Sigmoid colon (tissue), 7 donors: ENCODE results near the gene SERPIND1. TPM values are rescaled to one million over a fixed set of nuclear protein-coding genes. Genes with fewer than 3 reads are reported as not detected.

Experiments used
- DNase-seq: peaks from one replicate; pipeline ENCODE4 v3.0.0-alpha.2; 2019
- H3K27ac ChIP-seq, 4 donors: fragments of 200-600 bp; sonication (generic); one replicate each; pipeline ENCODE4 v1.5.1; 2016 to 2019; ENCODE audit warnings: mild to moderate bottlenecking in 1 of 4
- H3K27me3 ChIP-seq, 3 donors: fragments of 200-600 bp; sonication (generic); one replicate each; pipeline ENCODE4 v1.5.1; 2019; ENCODE audit warnings: mild to moderate bottlenecking in 1 of 3
- H3K36me3 ChIP-seq, 4 donors: fragments of 200-600 bp; sonication (generic); one replicate each; pipeline ENCODE4 v1.5.1; 2016 to 2019
- H3K4me1 ChIP-seq, 4 donors: fragments of 200-600 bp; sonication (generic); one replicate each; pipeline ENCODE4 v1.5.1; 2017 to 2019
- H3K4me3 ChIP-seq, 4 donors: fragments of 200-600 bp; sonication (generic); one replicate each; pipeline ENCODE4 v1.5.1; 2017 to 2019; ENCODE audit warnings: mild to moderate bottlenecking in 2 of 4, moderate library complexity in 1 of 4
- H3K9me3 ChIP-seq, 4 donors: fragments of 200-600 bp in 3 of 4; sonication (generic) in 3 of 4; one replicate each; pipeline versions ENCODE4 v1.5.1 to v1.6.1; 2013 to 2019
- EP300 ChIP-seq, 4 donors: sonication (generic); formaldehyde crosslinking; IDR thresholded peaks; one replicate each; pipeline ENCODE4 v1.6.1; 2017; ENCODE audit warnings: antibody characterized with exemption in 4 of 4
- POLR2A ChIP-seq, 2 donors: fragments of 450-650 bp; IDR thresholded peaks; one replicate each; pipeline ENCODE4 v1.6.1; 2016; ENCODE audit warnings: antibody characterized with exemption in 2 of 2, mild to moderate bottlenecking in 2 of 2, moderate library complexity in 2 of 2
- POLR2AphosphoS5 ChIP-seq, 4 donors: sonication (generic); formaldehyde crosslinking; IDR thresholded peaks; one replicate each; pipeline ENCODE4 v1.6.1; 2017; ENCODE audit warnings: antibody characterized with exemption in 4 of 4
- WGBS, 2 donors: extraction: QIAGEN DNeasy Blood & Tissue Kit; methylation state at CpG; one replicate each; pipeline ENCODE4 v1.1.7; 2013; 5-methylcytosine and 5-hydroxymethylcytosine counted together
- intact Hi-C: fragments of 100-400 bp; cut with DNase I; formaldehyde crosslinking; loops from one replicate; pipeline ENCODE4 v1.15.1; 2023
- polyA plus RNA-seq, 3 donors: library from polyadenylated mRNA; stranded (reverse); fragments of 200-250 nt; gene quantifications; one replicate each; pipeline ENCODE4 v1.2.3, GENCODE V29; 2013
- total RNA-seq, 4 donors: library from RNA; depleted of rRNA; stranded (reverse); fragments of >200 nt; gene quantifications; one replicate each; pipeline ENCODE4 v1.1.0, GENCODE V29; 2016
- TF ChIP-seq, protein P1 (sequence below), 4 experiments: fragments of 450-650 bp in 3 of 4; fragments of 200-600 bp in 1 of 4; IDR thresholded peaks; one replicate each; pipeline ENCODE4 v1.5.1; 2016 to 2019; ENCODE audit warnings: antibody characterized with exemption in 4 of 4, mild to moderate bottlenecking in 3 of 4, moderate library complexity in 2 of 4
- donor health status: healthy with polysubstance abuse.
- donor health status: Bipolar disorder and iron deficiency.
- donor health status: healthy.

Gene SERPIND1
- total and polyA plus RNA-seq, 7 donors: 0.04 TPM; not detected in 6

DNA sequence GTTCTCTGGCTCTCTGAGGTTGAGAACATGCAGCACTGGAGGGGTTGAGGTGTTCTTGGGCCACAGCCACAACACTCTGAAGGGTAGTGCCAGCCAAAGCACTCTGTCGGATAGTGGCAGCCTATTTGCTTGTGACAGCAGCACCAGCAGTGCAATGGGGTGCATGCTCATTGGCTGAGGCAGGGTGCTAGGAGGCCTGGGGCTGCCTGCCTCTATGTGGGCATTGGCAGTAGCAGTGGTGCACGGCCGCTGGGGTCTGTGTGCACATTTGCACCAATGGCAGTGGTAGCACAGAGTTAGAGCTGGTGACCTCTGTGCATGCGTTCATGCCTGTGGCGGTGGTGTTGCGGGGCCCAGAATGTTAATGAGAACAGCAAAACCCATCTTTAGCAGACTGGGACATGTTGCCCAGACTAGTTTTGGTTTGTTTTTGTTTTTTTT, 59.3 kb downstream of the SERPIND1 start:
- no peaks in the 10 kb centered on the region for H3K9me3 ChIP-seq
- no peaks in the 10 kb centered on the region for H3K27me3 ChIP-seq
- TF ChIP-seq POLR2AphosphoS5 (IDR thresholded peaks at IDR 0.05) (no peak), POLR2A (IDR thresholded peaks at IDR 0.05) (no peak), EP300 (IDR thresholded peaks at IDR 0.05) (no peak)
- TF ChIP-seq, protein P1, sequence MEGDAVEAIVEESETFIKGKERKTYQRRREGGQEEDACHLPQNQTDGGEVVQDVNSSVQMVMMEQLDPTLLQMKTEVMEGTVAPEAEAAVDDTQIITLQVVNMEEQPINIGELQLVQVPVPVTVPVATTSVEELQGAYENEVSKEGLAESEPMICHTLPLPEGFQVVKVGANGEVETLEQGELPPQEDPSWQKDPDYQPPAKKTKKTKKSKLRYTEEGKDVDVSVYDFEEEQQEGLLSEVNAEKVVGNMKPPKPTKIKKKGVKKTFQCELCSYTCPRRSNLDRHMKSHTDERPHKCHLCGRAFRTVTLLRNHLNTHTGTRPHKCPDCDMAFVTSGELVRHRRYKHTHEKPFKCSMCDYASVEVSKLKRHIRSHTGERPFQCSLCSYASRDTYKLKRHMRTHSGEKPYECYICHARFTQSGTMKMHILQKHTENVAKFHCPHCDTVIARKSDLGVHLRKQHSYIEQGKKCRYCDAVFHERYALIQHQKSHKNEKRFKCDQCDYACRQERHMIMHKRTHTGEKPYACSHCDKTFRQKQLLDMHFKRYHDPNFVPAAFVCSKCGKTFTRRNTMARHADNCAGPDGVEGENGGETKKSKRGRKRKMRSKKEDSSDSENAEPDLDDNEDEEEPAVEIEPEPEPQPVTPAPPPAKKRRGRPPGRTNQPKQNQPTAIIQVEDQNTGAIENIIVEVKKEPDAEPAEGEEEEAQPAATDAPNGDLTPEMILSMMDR (IDR thresholded peaks at IDR 0.05): no peak
- no peak overlapping the region for H3K27ac ChIP-seq
- DNase-seq: no peak
- 97 to 98% methylated on average over 6 of the region's 6 CpGs for WGBS, 2 donors
- peaks cover 14 to 59% (median 25%) of the 10 kb centered on the region in 4 donors for H3K36me3 ChIP-seq
- H3K4me3 ChIP-seq: no peak overlapping the region
- peaks cover 0 to 3% (median 1%) of the 10 kb centered on the region in 4 donors for H3K4me1 ChIP-seq
- intact Hi-C loops: no loop called here

DNA sequence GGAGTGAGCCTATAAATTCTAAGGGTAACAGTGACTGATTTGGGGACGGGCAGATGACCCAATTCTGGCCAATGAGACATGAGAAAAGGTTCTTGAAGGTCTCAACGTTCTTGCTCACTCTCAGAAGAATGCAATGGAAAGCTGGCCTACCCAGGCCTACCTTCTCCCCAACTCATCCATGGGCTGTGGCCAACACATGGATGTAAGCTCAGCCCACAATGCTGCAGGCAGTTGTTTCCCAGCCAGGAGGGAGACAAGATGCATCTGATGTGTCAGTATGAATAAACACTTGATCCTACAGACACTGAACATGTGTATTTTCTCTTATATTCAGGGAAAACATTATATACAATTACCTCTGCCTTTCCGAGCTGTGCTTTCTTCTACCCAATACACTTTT, 60.3 kb downstream of the SERPIND1 start:
- Histone ChIP-seq H3K27me3 (no peaks in the 10 kb centered on the region), H3K36me3 (peaks cover 14 to 49% (median 25%) of the 10 kb centered on the region in 4 donors), H3K4me1 (peaks cover 0 to 3% (median 1%) of the 10 kb centered on the region in 4 donors), H3K9me3 (no peaks in the 10 kb centered on the region), H3K27ac (no peak overlapping the region), H3K4me3 (no peak overlapping the region)
- 84 to 91% methylated on average over 3 of the region's 3 CpGs for WGBS, 2 donors
- no peak for DNase-seq
- intact Hi-C loops: no loop called here
- no peak for TF ChIP-seq EP300 (IDR thresholded peaks at IDR 0.05)

DNA sequence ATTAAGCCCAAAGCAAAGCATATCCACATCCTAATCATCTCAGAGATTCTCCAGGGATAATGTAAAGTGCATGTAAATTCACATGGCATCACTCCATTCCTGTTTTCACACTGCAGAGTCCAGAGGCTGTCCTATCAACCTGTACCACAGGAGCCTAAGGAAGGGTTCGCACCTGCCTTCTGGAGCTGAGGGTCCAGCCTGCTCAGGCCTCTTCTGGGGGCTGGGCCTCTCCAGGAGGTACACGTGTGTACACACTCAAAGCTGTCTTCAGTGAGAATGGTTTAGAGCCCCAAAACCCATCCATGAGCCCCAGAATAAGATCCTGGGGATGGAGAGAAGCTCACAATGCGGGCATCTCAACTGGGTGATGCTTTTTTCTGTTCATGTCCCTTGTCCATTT, 60.8 kb downstream of the SERPIND1 start:
- TF ChIP-seq EP300 (IDR thresholded peaks at IDR 0.05) (no peak), POLR2AphosphoS5 (IDR thresholded peaks at IDR 0.05) (no peak), POLR2A (IDR thresholded peaks at IDR 0.05) (no peak)
- TF ChIP-seq, protein P1 (IDR thresholded peaks at IDR 0.05): no peak
- WGBS, 2 donors: 94 to 97% methylated on average over 3 of the region's 3 CpGs
- DNase-seq: no peak
- H3K4me3 ChIP-seq: no peak overlapping the region
- intact Hi-C loops: no loop called here
- peaks cover 0 to 3% (median 1%) of the 10 kb centered on the region in 4 donors for H3K4me1 ChIP-seq
- H3K27ac ChIP-seq: no peak overlapping the region
- H3K36me3 ChIP-seq: peaks cover 14 to 46% (median 25%) of the 10 kb centered on the region in 4 donors
- no peaks in the 10 kb centered on the region for H3K27me3 ChIP-seq
- H3K9me3 ChIP-seq: no peaks in the 10 kb centered on the region

Other genes with a start within 250 kb of the SERPIND1 start
- 100 to 1,000 TPM in 1 of 4 donors, 10 to 100 TPM in 3; 63.5 to 137 (median 75.0) TPM for gene PI4KA, start 84.7 kb downstream of the SERPIND1 start, total RNA-seq
- 10 to 100 TPM; 26.1 to 53.7 (median 26.4) TPM for gene PI4KA, start 84.7 kb downstream of the SERPIND1 start, polyA plus RNA-seq
- 10 to 100 TPM; 20.0 to 25.5 (median 22.8) TPM for gene SNAP29, start 84.9 kb downstream of the SERPIND1 start, total RNA-seq
- 10 to 100 TPM; 16.2 to 24.0 (median 20.2) TPM for gene SNAP29, start 84.9 kb downstream of the SERPIND1 start, polyA plus RNA-seq
- 10 to 100 TPM; 35.6 to 37.1 (median 36.4) TPM for gene CRKL, start 143.3 kb downstream of the SERPIND1 start, total RNA-seq
- 10 to 100 TPM; 16.8 to 25.0 (median 21.3) TPM for gene CRKL, start 143.3 kb downstream of the SERPIND1 start, polyA plus RNA-seq
- 1 to 10 TPM in 3 of 4 donors, under 1 TPM in 1; 0.66 to 1.9 (median 1.3) TPM for gene AIFM3, start 193.1 kb downstream of the SERPIND1 start, total RNA-seq
- 100 to 1,000 TPM in 1 of 3 donors, 10 to 100 TPM in 2; 72.6 to 105 (median 91.3) TPM for gene AIFM3, start 193.1 kb downstream of the SERPIND1 start, polyA plus RNA-seq
- 10 to 100 TPM; 30.8 to 50.4 (median 35.8) TPM for gene LZTR1, start 208.2 kb downstream of the SERPIND1 start, total RNA-seq
- gene LZTR1, start 208.2 kb downstream of the SERPIND1 start, polyA plus RNA-seq: 10 to 100 TPM; 10.2 to 40.5 (median 12.5) TPM
- 10 to 100 TPM; 39.2 to 59.4 (median 45.4) TPM for gene THAP7, start 228.0 kb downstream of the SERPIND1 start, total RNA-seq
- 10 to 100 TPM; 19.9 to 32.0 (median 22.2) TPM for gene THAP7, start 228.0 kb downstream of the SERPIND1 start, polyA plus RNA-seq
- gene P2RX6, start 241.1 kb downstream of the SERPIND1 start, total RNA-seq: 1 to 10 TPM; 1.1 to 2.0 (median 1.3) TPM
- gene P2RX6, start 241.1 kb downstream of the SERPIND1 start, polyA plus RNA-seq: under 1 TPM in 2 of 3 donors, not detected in 1; under 0.01 to 0.77 TPM